ENCODE data around the gene PUM2. TPM values are rescaled to one million over a fixed set of nuclear protein-coding genes. Genes with fewer than 3 reads are reported as not detected.

Gene PUM2
- total and polyA plus RNA-seq, 2 of the 8 experiments (the other 6 are each of a cell fraction or from before 2014, with no cell fraction given): 46.6 to 114 TPM

- Histone ChIP-seq H3K4me2 (ENCODE audit: insufficient read depth in 1 of 2, low read depth in 2 of 2, low read length in 2 of 2) (no peak overlapping the region), H4K5ac (ENCODE audit: insufficient read length, low read depth, low read length) (no peak overlapping the region), H3K23ac (ENCODE audit: insufficient read length) (no peak overlapping the region), H2BK12ac (ENCODE audit: low read depth, low read length) (no peak overlapping the region), H3K4me1 (replicated peaks in 1 of 4; ENCODE audit: control insufficient read depth in 3 of 4, insufficient read depth in 4 of 4, low read length in 3 of 4) (peaks cover 0 to 5% (median 0%) of the 10 kb centered on the region in 4 experiments; a peak in 1 of 7 replicates), H4K8ac (ENCODE audit: extremely low read depth, insufficient read depth, low read length) (no peak overlapping the region), H3K14ac (ENCODE audit: insufficient read length) (no peak overlapping the region), H2AFZ (ENCODE audit: low read length) (no peak overlapping the region), H4K91ac (replicated peaks; ENCODE audit: insufficient read length, low read length) (no peak overlapping the region), H4K20me1 (replicated peaks in 1 of 2; ENCODE audit: control insufficient read depth in 1 of 2, insufficient read depth in 2 of 2, low read length in 2 of 2) (peaks cover 0 to 4% of the 10 kb centered on the region in 2 experiments), H3K18ac (ENCODE audit: extremely low read depth, low read length) (no peak overlapping the region), H2BK20ac (ENCODE audit: low read length) (no peak overlapping the region), H3K56ac (replicated peaks; ENCODE audit: insufficient read length, low read depth, low read length) (no peak overlapping the region), H2BK120ac (replicated peaks; ENCODE audit: low read depth, low read length) (no peak overlapping the region), H3K9ac (replicated peaks in 1 of 4; ENCODE audit: extremely low read depth in 1 of 4, low read depth in 3 of 4, low read length in 3 of 4) (no peak overlapping the region), H2BK5ac (ENCODE audit: low read depth, low read length) (no peak overlapping the region), H3K79me2 (ENCODE audit: control insufficient read depth in 1 of 2, insufficient read depth in 2 of 2, low read length in 2 of 2) (no peaks in the 10 kb centered on the region), H3K27me3 (replicated peaks in 1 of 4; ENCODE audit: control insufficient read depth in 3 of 4, extremely low read depth in 1 of 4, insufficient read depth in 3 of 4, low read length in 3 of 4) (no peaks in the 10 kb centered on the region), H3K79me1 (ENCODE audit: low read depth, low read length) (no peaks in the 10 kb centered on the region), H3K4ac (replicated peaks; ENCODE audit: insufficient read length, low read depth, low read length) (no peak overlapping the region), H3K23me2 (ENCODE audit: low read depth, low read length) (no peaks in the 10 kb centered on the region), H2AK5ac (ENCODE audit: low read depth, low read length) (no peak overlapping the region), H2BK15ac (ENCODE audit: low read length) (no peak overlapping the region; the same call in 1 of the 2 replicates), H3K9me3 (ENCODE audit: insufficient read depth in 2 of 2, low read depth in 1 of 2, low read length in 1 of 2) (no peaks in the 10 kb centered on the region; a peak in 1 of 4 replicates), H3K36me3 (ENCODE audit: control insufficient read depth in 2 of 4, insufficient read depth in 4 of 4, low read length in 3 of 4) (peaks cover 4 to 35% (median 21%) of the 10 kb centered on the region in 4 experiments; a peak in 6 of 8 replicates), H3K4me3 (ENCODE audit: extremely low read depth in 1 of 4, insufficient read depth in 2 of 4, low read depth in 3 of 4, low read length in 4 of 4) (no peak overlapping the region), H3K27ac (ENCODE audit: low read depth, low read length) (no peak overlapping the region)
- FAIRE-seq (no peak), DNase-seq (ENCODE audit: low read depth in 1 of 2, low spot score in 2 of 2) (no peak)
- 78% methylated on average over 14 of the region's 14 CpGs; no CpG with 5 or more reads in 1 of the 2 experiments for WGBS, 2 experiments (ENCODE audit: extremely low coverage in 1 of 2, insufficient coverage in 1 of 2, insufficient read length in 1 of 2, insufficient replicate concordance in 2 of 2, low coverage in 1 of 2, low lambda C conversion rate in 2 of 2, missing lambda C conversion rate in 1 of 2)
- CTCF ChIA-PET (ENCODE audit: partially characterized antibody): interaction anchor here (1.4 to 2.8 kb wide), 3 partner anchors 8 to 93 kb away, joined by 3 to 14 read pairs (median 4); no protein-coding TSS in a partner anchor
- TF ChIP-seq KDM4A (IDR thresholded peaks at IDR 0.05; ENCODE audit: low read depth, low read length, severe bottlenecking) (no peak), TEAD4 (IDR thresholded peaks at IDR 0.05; ENCODE audit: low read depth, low read length) (peak; percentile 89)
- POLR2A ChIA-PET (ENCODE audit: partially characterized antibody): no interaction called here
Measured at GRCh38 chr2:20198796-20199632, 151.6 kb downstream of the PUM2 start.

All from H1 (cell line).